Breast epithelium (tissue), 3 donors: ENCODE data around the gene STAC2.

Source experiments
- POLR2A ChIP-seq: fragments of 450-650 bp; IDR thresholded peaks from one replicate; pipeline ENCODE4 v1.6.1; 2016; ENCODE audit warnings: antibody characterized with exemption, mild to moderate bottlenecking, moderate library complexity
- TF ChIP-seq, protein P1 (sequence below), 3 donors: fragments of 450-650 bp; IDR thresholded peaks; one replicate each; pipeline ENCODE4 v1.5.1; 2016 to 2017; ENCODE audit warnings: antibody characterized with exemption in 3 of 3, mild to moderate bottlenecking in 3 of 3, moderate library complexity in 3 of 3

GRCh38 chr17:39181303-39181702 is 44.4 kb downstream of the STAC2 start:
- TF ChIP-seq, protein P1, sequence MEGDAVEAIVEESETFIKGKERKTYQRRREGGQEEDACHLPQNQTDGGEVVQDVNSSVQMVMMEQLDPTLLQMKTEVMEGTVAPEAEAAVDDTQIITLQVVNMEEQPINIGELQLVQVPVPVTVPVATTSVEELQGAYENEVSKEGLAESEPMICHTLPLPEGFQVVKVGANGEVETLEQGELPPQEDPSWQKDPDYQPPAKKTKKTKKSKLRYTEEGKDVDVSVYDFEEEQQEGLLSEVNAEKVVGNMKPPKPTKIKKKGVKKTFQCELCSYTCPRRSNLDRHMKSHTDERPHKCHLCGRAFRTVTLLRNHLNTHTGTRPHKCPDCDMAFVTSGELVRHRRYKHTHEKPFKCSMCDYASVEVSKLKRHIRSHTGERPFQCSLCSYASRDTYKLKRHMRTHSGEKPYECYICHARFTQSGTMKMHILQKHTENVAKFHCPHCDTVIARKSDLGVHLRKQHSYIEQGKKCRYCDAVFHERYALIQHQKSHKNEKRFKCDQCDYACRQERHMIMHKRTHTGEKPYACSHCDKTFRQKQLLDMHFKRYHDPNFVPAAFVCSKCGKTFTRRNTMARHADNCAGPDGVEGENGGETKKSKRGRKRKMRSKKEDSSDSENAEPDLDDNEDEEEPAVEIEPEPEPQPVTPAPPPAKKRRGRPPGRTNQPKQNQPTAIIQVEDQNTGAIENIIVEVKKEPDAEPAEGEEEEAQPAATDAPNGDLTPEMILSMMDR (IDR thresholded peaks at IDR 0.05) = no peak
- TF ChIP-seq POLR2A = no peak
